ENCODE measurements around the gene PSME2.
"Not testable (repeated sequence)": the region's sequence is repeated elsewhere in the genome, so short reads cannot be mapped to it uniquely, and the experiment has no call there.

PSME2 gene

GRCh38 chr14:24114532-24115421 lies 31.6 kb downstream of the PSME2 start, which contains the start of the genes DCAF11 and NRL:
DCAF11 (plus strand) TSS chr14:24114777; CDS start chr14:24115595, 818 bp downstream.
NRL (minus strand) TSS chr14:24114949; CDS start chr14:24082848, 32,101 bp downstream.
- peak; percentile 98 for DNase-seq (ENCODE audit: low read depth)

- DNase-seq (ENCODE audit: low read depth) = peak; percentile 56
Measured at GRCh38 chr14:24113801-24114531, 32.4 kb downstream of the PSME2 start.

GRCh38 chr14:24113379-24113800 lies 33.0 kb downstream of the PSME2 start:
- no peak for DNase-seq (ENCODE audit: low read depth)

- DNase-seq (ENCODE audit: low read depth) = no peak
Measured at GRCh38 chr14:24110523-24110922, 35.9 kb downstream of the PSME2 start.

- no peak for DNase-seq (ENCODE audit: low read depth)
Measured at GRCh38 chr14:24110060-24110459, 36.4 kb downstream of the PSME2 start.

GRCh38 chr14:24108336-24108874 lies 38.0 kb downstream of the PSME2 start:
- no peak for DNase-seq (ENCODE audit: low read depth)

GRCh38 chr14:24106672-24107271 lies 39.6 kb downstream of the PSME2 start:
- DNase-seq (ENCODE audit: low read depth) = no peak

GRCh38 chr14:24105609-24106239 lies 40.7 kb downstream of the PSME2 start:
- not testable (repeated sequence) for DNase-seq (ENCODE audit: low read depth)

- no peak for DNase-seq (ENCODE audit: low read depth)
Measured at GRCh38 chr14:24103451-24103850, 43.0 kb downstream of the PSME2 start.

GRCh38 chr14:24102357-24103048 lies 43.9 kb downstream of the PSME2 start:
- no peak for DNase-seq (ENCODE audit: low read depth)

- no peak for DNase-seq (ENCODE audit: low read depth)
Measured at GRCh38 chr14:24100982-24101494, 45.4 kb downstream of the PSME2 start.

- no peak for DNase-seq (ENCODE audit: low read depth)
Measured at GRCh38 chr14:24100197-24100981, 46.0 kb downstream of the PSME2 start.

GRCh38 chr14:24098927-24099813 lies 47.2 kb downstream of the PSME2 start:
- no peak for DNase-seq (ENCODE audit: low read depth)

- DNase-seq (ENCODE audit: low read depth) = no peak
Measured at GRCh38 chr14:24098229-24098926, 48.0 kb downstream of the PSME2 start.

GRCh38 chr14:24096545-24097181 lies 49.7 kb downstream of the PSME2 start:
- DNase-seq (ENCODE audit: low read depth) = no peak

GRCh38 chr14:24095271-24096068 lies 50.9 kb downstream of the PSME2 start:
- peak; percentile 19 for DNase-seq (ENCODE audit: low read depth)

GRCh38 chr14:24094841-24095270 lies 51.6 kb downstream of the PSME2 start:
- no peak for DNase-seq (ENCODE audit: low read depth)

Data from activated gamma-delta T cell treated with anti-CD3 and anti-CD28 coated beads, Interleukin-2, amount 50 U/mL, for 16 hours (primary cell).